ENCODE results near the gene CYFIP1. TPM values are rescaled to one million over a fixed set of nuclear protein-coding genes. Genes with fewer than 3 reads are reported as not detected.
A peak's percentile ranks its signal among the peaks of the same experiment; 100 is the strongest.

The CYFIP1 gene
- total and polyA plus RNA-seq, 9 of the 15 experiments (the other 6 are each of a cell fraction or from before 2014, with no cell fraction given), result 3.8 to 59.8 (median 28.3) TPM

DNA sequence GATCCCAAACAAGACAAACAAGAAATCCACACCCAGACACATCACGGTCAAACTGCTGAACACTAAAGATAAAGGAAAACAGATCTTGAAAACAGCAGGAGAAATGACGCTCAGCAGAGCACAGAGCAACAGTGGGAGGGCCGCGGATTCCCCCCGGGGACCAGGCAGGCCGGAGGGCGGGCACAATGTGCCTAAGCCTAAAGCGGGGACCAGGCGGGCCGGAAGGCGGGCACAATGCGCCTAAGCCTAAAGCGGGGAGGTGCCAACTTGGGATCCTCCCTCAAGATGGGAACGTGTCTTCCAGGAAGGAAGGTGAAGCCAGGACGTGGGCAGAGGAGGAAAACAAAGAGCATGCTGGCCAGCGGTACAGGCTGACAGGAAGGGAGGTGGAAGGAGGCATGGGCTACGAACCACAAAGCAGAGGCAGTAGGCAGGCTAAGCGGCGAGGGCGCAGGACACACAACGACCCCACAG, 31.1 kb downstream of the CYFIP1 start:
- Histone ChIP-seq H3K4me3 (peak overlapping the region; percentile 32), H3K79me2 (ENCODE audit: control insufficient read depth, insufficient read depth, low read length) (peaks cover 32% of the 10 kb centered on the region), H2AFZ (ENCODE audit: low read depth, low read length) (peak overlapping the region; percentile 72), H3K4me1 (replicated peaks in 1 of 2; ENCODE audit: control insufficient read depth in 2 of 2, insufficient read depth in 2 of 2, low read length in 2 of 2) (peaks cover 17 to 33% of the 10 kb centered on the region in 2 experiments), H3K27me3 (ENCODE audit: control insufficient read depth in 2 of 2, insufficient read depth in 2 of 2, low read length in 2 of 2) (no peaks in the 10 kb centered on the region), H3K36me3 (ENCODE audit: control insufficient read depth, insufficient read depth, low read length) (peaks cover 7% of the 10 kb centered on the region; the same call in 1 of the 3 replicates), H3K9me3 (replicated peaks; ENCODE audit: control insufficient read depth, insufficient read depth, low read depth, low read length) (no peaks in the 10 kb centered on the region), H3K9me1 (ENCODE audit: control insufficient read depth, insufficient read depth, low read length) (no peaks in the 10 kb centered on the region), H3K9ac (ENCODE audit: insufficient read depth in 1 of 2, low read depth in 2 of 2, low read length in 2 of 2) (peak overlapping the region; percentile 39 to 85), H3K4me2 (ENCODE audit: insufficient read depth, low read length) (peak overlapping the region; percentile 84), H4K20me1 (replicated peaks; ENCODE audit: control insufficient read depth, insufficient read depth, low read length) (peaks cover 24% of the 10 kb centered on the region; the same call in 1 of the 2 replicates), H3K27ac (ENCODE audit: extremely low read depth, low read depth, low read length) (peak overlapping the region; percentile 51; the same call in 2 of the 3 replicates)
- BruUV-seq (replicated peaks), result no TSS peak
- ChIA-PET CTCF (ENCODE audit: low intra/inter-chr PET ratio) (interaction anchor here (0.6 kb wide), 1 partner anchor 15 kb away, joined by 3 read pairs; no protein-coding TSS in a partner anchor), POLR2A (interaction anchor here (1.1 to 1.4 kb wide), 3 partner anchors 11 to 53 kb away, joined by 3 to 5 read pairs (median 4); no protein-coding TSS in a partner anchor)
- peak; percentile 89 for ATAC-seq
- in situ Hi-C loops (cut with MboI) (no loop called here), intact Hi-C loops (cut with micrococcal nuclease) (loop anchor here (1.0 kb wide), 1 partner anchor 30 kb away; no protein-coding TSS in a partner anchor)
- WGBS (ENCODE audit: insufficient coverage, low coverage, missing lambda C conversion rate), result 9% methylated on average over 16 of the region's 21 CpGs
- FAIRE-seq, result no peak
- peak; percentile 70 to 73 (median 72) for DNase-seq (ENCODE audit: extremely low read depth in 1 of 4, low spot score in 3 of 4)
- no peak; a peak in 1 of 4 replicates for TF ChIP-seq KDM1A (IDR thresholded peaks at IDR 0.05)
- TF ChIP-seq CBX2 (IDR thresholded peaks at IDR 0.05; ENCODE audit: insufficient read depth, low read length, poor library complexity, severe bottlenecking), result no peak
- TF ChIP-seq CBFA2T2 (conservative IDR thresholded peaks at IDR 0.05), result 0 out of 2 replicates have a peak, but pooled peaks have one; percentile 16
- TF ChIP-seq RFX1 (IDR thresholded peaks at IDR 0.05), result no peak
- TF ChIP-seq E2F3 (CRISPR knock-in tag; IDR thresholded peaks at IDR 0.05), result no peak
- TF ChIP-seq HDAC1 (IDR thresholded peaks at IDR 0.05), result peak in 1 of 2 experiments; percentile 79; a peak in 2 of 4 replicates
- TF ChIP-seq, protein P1, sequence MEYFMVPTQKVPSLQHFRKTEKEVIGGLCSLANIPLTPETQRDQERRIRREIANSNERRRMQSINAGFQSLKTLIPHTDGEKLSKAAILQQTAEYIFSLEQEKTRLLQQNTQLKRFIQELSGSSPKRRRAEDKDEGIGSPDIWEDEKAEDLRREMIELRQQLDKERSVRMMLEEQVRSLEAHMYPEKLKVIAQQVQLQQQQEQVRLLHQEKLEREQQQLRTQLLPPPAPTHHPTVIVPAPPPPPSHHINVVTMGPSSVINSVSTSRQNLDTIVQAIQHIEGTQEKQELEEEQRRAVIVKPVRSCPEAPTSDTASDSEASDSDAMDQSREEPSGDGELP (CRISPR knock-in tag; IDR thresholded peaks at IDR 0.05; ENCODE audit: borderline replicate concordance), result peak; percentile 32; the same call in 1 of the 2 replicates
- TF ChIP-seq, protein P2, sequence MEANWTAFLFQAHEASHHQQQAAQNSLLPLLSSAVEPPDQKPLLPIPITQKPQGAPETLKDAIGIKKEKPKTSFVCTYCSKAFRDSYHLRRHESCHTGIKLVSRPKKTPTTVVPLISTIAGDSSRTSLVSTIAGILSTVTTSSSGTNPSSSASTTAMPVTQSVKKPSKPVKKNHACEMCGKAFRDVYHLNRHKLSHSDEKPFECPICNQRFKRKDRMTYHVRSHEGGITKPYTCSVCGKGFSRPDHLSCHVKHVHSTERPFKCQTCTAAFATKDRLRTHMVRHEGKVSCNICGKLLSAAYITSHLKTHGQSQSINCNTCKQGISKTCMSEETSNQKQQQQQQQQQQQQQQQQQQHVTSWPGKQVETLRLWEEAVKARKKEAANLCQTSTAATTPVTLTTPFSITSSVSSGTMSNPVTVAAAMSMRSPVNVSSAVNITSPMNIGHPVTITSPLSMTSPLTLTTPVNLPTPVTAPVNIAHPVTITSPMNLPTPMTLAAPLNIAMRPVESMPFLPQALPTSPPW (CRISPR knock-in tag; IDR thresholded peaks at IDR 0.05), result peak; percentile 30; the same call in 1 of the 2 replicates
- 0 out of 2 replicates have a peak, but pooled peaks have one; percentile 30 for TF ChIP-seq POLR2G (IDR thresholded peaks at IDR 0.05; ENCODE audit: low read depth, low read length)
- no peak for TF ChIP-seq MEF2A (IDR thresholded peaks at IDR 0.05; ENCODE audit: control insufficient read depth, low read depth, low read length)
- no peak for TF ChIP-seq ZNF407 (IDR thresholded peaks at IDR 0.05; ENCODE audit: low read depth)

Data from K562 (cell line).